HCT116 (cell line): Measurements from ENCODE around the gene ENTPD8.

Source experiments
- EGR1 ChIP-seq: IDR thresholded peaks from 2 replicates; pipeline ENCODE4 v1.6.1; 2012; ENCODE audit warnings: low read depth
- ELF1 ChIP-seq: IDR thresholded peaks from 2 replicates; pipeline ENCODE4 v1.6.1; 2012; ENCODE audit warnings: low read depth, borderline replicate concordance
- EZH2 ChIP-seq: fragments of 200-600 bp; sonication (generic); IDR thresholded peaks from 2 replicates; pipeline ENCODE4 v1.6.1; 2017; ENCODE audit warnings: antibody characterized with exemption, mixed run types
- EZH2phosphoT487 ChIP-seq: fragments of 200-600 bp; IDR thresholded peaks from 2 replicates; pipeline ENCODE4 v1.6.1; 2018; ENCODE audit warnings: antibody characterized with exemption, borderline replicate concordance
- JUND ChIP-seq: IDR thresholded peaks from 2 replicates; pipeline ENCODE4 v1.6.1; 2012
- POLR2A ChIP-seq: IDR thresholded peaks from 2 replicates; pipeline ENCODE4 v1.7.0; 2011; ENCODE audit warnings: borderline replicate concordance; ENCODE audit not compliant: insufficient read depth, insufficient read length; ENCODE audit errors: extremely low read depth
- POLR2AphosphoS5 ChIP-seq: IDR thresholded peaks from 2 replicates; pipeline ENCODE4 v1.6.1; 2011; ENCODE audit warnings: mild to moderate bottlenecking, low read depth, low read length, moderate library complexity
- REST ChIP-seq: IDR thresholded peaks from 2 replicates; pipeline ENCODE4 v1.6.1; 2012; ENCODE audit warnings: low read depth
- ZFX ChIP-seq: fragments of 450-650 bp; IDR thresholded peaks from 2 replicates; pipeline ENCODE4 v1.6.1; 2017
- TF ChIP-seq, protein P1 (sequence below), 3 experiments: fragments of 200-600 bp in 1 of 3; sonication (generic) in 1 of 3; IDR thresholded peaks in 2 of 3; conservative IDR thresholded peaks in 1 of 3; 2 replicates each; pipeline ENCODE4 v1.5.1; 2012 to 2017; ENCODE audit warnings: low read depth in 2 of 3, low read length in 2 of 3, antibody characterized with exemption in 1 of 3, borderline replicate concordance in 1 of 3, control low read depth in 1 of 3, mild to moderate bottlenecking in 1 of 3, mixed read lengths in 1 of 3, mixed run types in 1 of 3, moderate library complexity in 1 of 3; ENCODE audit not compliant: insufficient read depth in 1 of 3

DNA sequence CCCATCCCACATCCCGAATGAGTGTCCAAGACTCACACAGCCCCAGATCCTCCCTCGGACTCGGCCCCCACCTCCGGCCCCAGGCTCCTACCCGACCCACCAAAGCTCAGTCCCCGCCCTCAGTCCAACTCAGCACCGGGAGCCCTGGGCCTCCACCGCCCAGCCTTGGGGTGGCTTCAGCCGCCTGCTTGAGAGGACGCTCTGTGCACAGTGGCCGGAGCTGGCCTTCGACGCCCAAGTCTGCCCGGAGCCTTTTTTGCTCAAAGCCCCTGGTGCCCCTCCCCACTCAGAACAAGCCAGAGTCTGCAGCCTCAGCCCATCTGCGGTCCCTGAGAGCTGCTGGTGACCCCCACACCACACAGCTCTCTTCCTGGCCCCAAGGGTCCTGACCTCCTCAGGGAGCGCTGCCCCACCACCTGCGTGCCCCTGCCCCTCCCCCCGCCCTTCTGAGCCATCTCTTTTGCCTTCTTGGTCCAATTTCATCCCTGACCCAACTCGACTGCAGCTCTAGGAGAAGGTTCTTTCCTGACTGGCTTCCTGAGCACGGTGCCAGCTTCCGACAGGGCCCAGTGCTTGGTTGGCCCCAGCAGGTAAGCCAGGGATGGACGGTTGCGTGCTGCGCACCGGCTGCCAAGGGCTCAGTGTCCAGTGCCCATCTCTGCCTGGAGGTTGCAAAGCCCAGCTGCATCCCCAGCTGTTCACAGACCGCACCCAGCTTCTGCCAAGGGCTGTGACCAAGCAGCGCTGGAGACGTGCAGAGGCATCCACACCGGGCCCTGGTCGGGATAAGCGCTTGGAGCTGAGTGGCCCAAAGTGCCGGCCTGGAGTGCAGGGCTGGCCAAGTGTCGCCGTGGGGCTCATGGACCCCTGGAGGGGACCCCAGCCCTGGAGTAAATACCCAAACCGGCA is 45.6 kb upstream of the ENTPD8 start:
- TF ChIP-seq, protein P1, sequence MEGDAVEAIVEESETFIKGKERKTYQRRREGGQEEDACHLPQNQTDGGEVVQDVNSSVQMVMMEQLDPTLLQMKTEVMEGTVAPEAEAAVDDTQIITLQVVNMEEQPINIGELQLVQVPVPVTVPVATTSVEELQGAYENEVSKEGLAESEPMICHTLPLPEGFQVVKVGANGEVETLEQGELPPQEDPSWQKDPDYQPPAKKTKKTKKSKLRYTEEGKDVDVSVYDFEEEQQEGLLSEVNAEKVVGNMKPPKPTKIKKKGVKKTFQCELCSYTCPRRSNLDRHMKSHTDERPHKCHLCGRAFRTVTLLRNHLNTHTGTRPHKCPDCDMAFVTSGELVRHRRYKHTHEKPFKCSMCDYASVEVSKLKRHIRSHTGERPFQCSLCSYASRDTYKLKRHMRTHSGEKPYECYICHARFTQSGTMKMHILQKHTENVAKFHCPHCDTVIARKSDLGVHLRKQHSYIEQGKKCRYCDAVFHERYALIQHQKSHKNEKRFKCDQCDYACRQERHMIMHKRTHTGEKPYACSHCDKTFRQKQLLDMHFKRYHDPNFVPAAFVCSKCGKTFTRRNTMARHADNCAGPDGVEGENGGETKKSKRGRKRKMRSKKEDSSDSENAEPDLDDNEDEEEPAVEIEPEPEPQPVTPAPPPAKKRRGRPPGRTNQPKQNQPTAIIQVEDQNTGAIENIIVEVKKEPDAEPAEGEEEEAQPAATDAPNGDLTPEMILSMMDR (IDR thresholded peaks at IDR 0.05 in 2 of 3, conservative IDR thresholded peaks at IDR 0.05 in 1 of 3; ENCODE audit: borderline replicate concordance in 1 of 3, insufficient read depth in 1 of 3, low read depth in 2 of 3, low read length in 2 of 3), result no peak
- TF ChIP-seq EZH2phosphoT487 (no peak), ZFX (no peak), POLR2AphosphoS5 (no peak), JUND (no peak), REST (no peak), POLR2A (no peak), EGR1 (no peak), EZH2 (no peak), ELF1 (no peak)
